HEK293 (cell line): ENCODE measurements around the gene MIA2.

ENCODE experiments used
- CTCF ChIA-PET: fragments of 350-600 bp; formaldehyde crosslinking; extraction: SDS; loops from one replicate; lab custom pipeline; 2021; ENCODE audit warnings: antibody characterized with exemption; lab: Yijun Ruan, JAX
- POLR2A ChIA-PET: fragments of 300-600 bp; formaldehyde crosslinking; extraction: SDS; loops from one replicate; lab custom pipeline; 2020; ENCODE audit warnings: antibody characterized with exemption, inconsistent platforms; lab: Yijun Ruan, JAX
- H3K27ac ChIP-seq: fragments of 200-500 bp; sonication (Bioruptor generic); 2 replicates; pipeline ENCODE4 v1.5.1; 2014; ENCODE audit warnings: low read depth, low read length, control low read depth, inconsistent platforms; ENCODE audit errors: extremely low read depth
- H3K36me3 ChIP-seq, 2 experiments: fragments of 200-500 bp in 1 of 2; sonication (Bioruptor generic) in 1 of 2; 1 replicate in 1 of 2; 2 replicates in 1 of 2; pipeline ENCODE4 v1.5.1; 2014 to 2017; ENCODE audit warnings: inconsistent platforms in 2 of 2, low read length in 2 of 2; ENCODE audit not compliant: control insufficient read depth in 2 of 2, insufficient read depth in 1 of 2
- H3K4me1 ChIP-seq: fragments of 200-500 bp; sonication (Bioruptor generic); 2 replicates; pipeline ENCODE4 v1.5.1; 2014; ENCODE audit warnings: mild to moderate bottlenecking, low read length, inconsistent platforms; ENCODE audit not compliant: control insufficient read depth, insufficient read depth
- H3K4me3 ChIP-seq: 2 replicates; pipeline ENCODE4 v1.5.1; 2011; ENCODE audit warnings: low read depth, mild to moderate bottlenecking, control low read depth, low read length, moderate library complexity
- H3K9me3 ChIP-seq: fragments of 200-500 bp; sonication (Bioruptor generic); 2 replicates; pipeline ENCODE4 v1.5.1; 2014; ENCODE audit warnings: low read depth, low read length, inconsistent platforms; ENCODE audit not compliant: control insufficient read depth, insufficient read depth
- AEBP2 ChIP-seq: fragments of 450-650 bp; formaldehyde crosslinking; IDR thresholded peaks from 2 replicates; pipeline ENCODE4 v1.5.1; 2016; ENCODE audit warnings: missing biosample characterization, missing genetic modification characterization, borderline replicate concordance
- PRDM1 ChIP-seq: fragments of 450-650 bp; formaldehyde crosslinking; IDR thresholded peaks from 2 replicates; pipeline ENCODE4; 2016; ENCODE audit warnings: missing biosample characterization, missing genetic modification characterization
- ZBTB17 ChIP-seq: fragments of 450-650 bp; formaldehyde crosslinking; IDR thresholded peaks from 2 replicates; pipeline ENCODE4 v1.5.1; 2016; ENCODE audit warnings: missing biosample characterization, missing genetic modification characterization
- ZBTB21 ChIP-seq: fragments of 450-650 bp; formaldehyde crosslinking; IDR thresholded peaks from 2 replicates; pipeline ENCODE4 v1.5.1; 2017; ENCODE audit warnings: missing biosample characterization, missing genetic modification characterization
- ZFHX2 ChIP-seq: fragments of 450-650 bp; formaldehyde crosslinking; conservative IDR thresholded peaks from 2 replicates; pipeline ENCODE4 v1.5.1; 2016; ENCODE audit warnings: missing biosample characterization, missing genetic modification characterization
- ZNF133 ChIP-seq: fragments of 450-650 bp; formaldehyde crosslinking; IDR thresholded peaks from 2 replicates; pipeline ENCODE4 v1.5.1; 2016; ENCODE audit warnings: missing biosample characterization, missing genetic modification characterization
- ZNF138 ChIP-seq: fragments of 450-650 bp; formaldehyde crosslinking; IDR thresholded peaks from 2 replicates; pipeline ENCODE4 v1.5.1; 2016; ENCODE audit warnings: missing biosample characterization, missing genetic modification characterization, borderline replicate concordance
- ZNF169 ChIP-seq: fragments of 450-650 bp; formaldehyde crosslinking; IDR thresholded peaks from 2 replicates; pipeline ENCODE4 v1.5.1; 2016; ENCODE audit warnings: missing biosample characterization, missing genetic modification characterization
- ZNF18 ChIP-seq: fragments of 450-650 bp; formaldehyde crosslinking; IDR thresholded peaks from 2 replicates; pipeline ENCODE4 v1.5.1; 2016; ENCODE audit warnings: missing biosample characterization, missing genetic modification characterization
- ZNF24 ChIP-seq: fragments of 450-650 bp; formaldehyde crosslinking; IDR thresholded peaks from 2 replicates; pipeline ENCODE4 v1.5.1; 2016; ENCODE audit warnings: missing biosample characterization, missing genetic modification characterization
- ZNF311 ChIP-seq: fragments of 450-650 bp; formaldehyde crosslinking; IDR thresholded peaks from 2 replicates; pipeline ENCODE4 v1.5.1; 2017; ENCODE audit warnings: missing biosample characterization, missing genetic modification characterization, borderline replicate concordance
- ZNF341 ChIP-seq: fragments of 450-650 bp; formaldehyde crosslinking; IDR thresholded peaks from 2 replicates; pipeline ENCODE4; 2016; ENCODE audit warnings: low read depth, missing biosample characterization, missing genetic modification characterization
- ZNF366 ChIP-seq: fragments of 450-650 bp; formaldehyde crosslinking; conservative IDR thresholded peaks from 2 replicates; pipeline ENCODE4 v1.5.1; 2016; ENCODE audit warnings: missing biosample characterization, missing genetic modification characterization
- ZNF707 ChIP-seq: fragments of 450-650 bp; formaldehyde crosslinking; IDR thresholded peaks from 2 replicates; pipeline ENCODE4 v1.5.1; 2016; ENCODE audit warnings: missing biosample characterization, missing genetic modification characterization
- ZNF76 ChIP-seq: fragments of 450-650 bp; formaldehyde crosslinking; IDR thresholded peaks from 2 replicates; pipeline ENCODE4; 2016; ENCODE audit warnings: low read depth, missing biosample characterization, missing genetic modification characterization, borderline replicate concordance
- ZSCAN16 ChIP-seq: fragments of 450-650 bp; formaldehyde crosslinking; IDR thresholded peaks from 2 replicates; pipeline ENCODE4 v1.5.1; 2016; ENCODE audit warnings: missing biosample characterization, missing genetic modification characterization
- ZXDB ChIP-seq: fragments of 450-650 bp; formaldehyde crosslinking; IDR thresholded peaks from 2 replicates; pipeline ENCODE4 v1.5.1; 2016; ENCODE audit warnings: missing biosample characterization, missing genetic modification characterization
- TF ChIP-seq, protein P1 (sequence below): fragments of 450-650 bp; formaldehyde crosslinking; IDR thresholded peaks from 2 replicates; pipeline ENCODE4 v1.5.1; 2017; ENCODE audit warnings: missing biosample characterization, missing genetic modification characterization
- TF ChIP-seq, protein P2 (sequence below): fragments of 450-650 bp; formaldehyde crosslinking; IDR thresholded peaks from 2 replicates; pipeline ENCODE4 v1.5.1; 2016; ENCODE audit warnings: missing biosample characterization, missing genetic modification characterization

Gene MIA2

GRCh38 chr14:39184628-39185255 lies 49.0 kb upstream of the MIA2 start (continued):
- TF ChIP-seq ZNF707: no peak
- TF ChIP-seq ZSCAN16 (tag by site-specific recombination): no peak
- no peak for TF ChIP-seq ZBTB17 (tag by site-specific recombination)
- TF ChIP-seq, protein P1, sequence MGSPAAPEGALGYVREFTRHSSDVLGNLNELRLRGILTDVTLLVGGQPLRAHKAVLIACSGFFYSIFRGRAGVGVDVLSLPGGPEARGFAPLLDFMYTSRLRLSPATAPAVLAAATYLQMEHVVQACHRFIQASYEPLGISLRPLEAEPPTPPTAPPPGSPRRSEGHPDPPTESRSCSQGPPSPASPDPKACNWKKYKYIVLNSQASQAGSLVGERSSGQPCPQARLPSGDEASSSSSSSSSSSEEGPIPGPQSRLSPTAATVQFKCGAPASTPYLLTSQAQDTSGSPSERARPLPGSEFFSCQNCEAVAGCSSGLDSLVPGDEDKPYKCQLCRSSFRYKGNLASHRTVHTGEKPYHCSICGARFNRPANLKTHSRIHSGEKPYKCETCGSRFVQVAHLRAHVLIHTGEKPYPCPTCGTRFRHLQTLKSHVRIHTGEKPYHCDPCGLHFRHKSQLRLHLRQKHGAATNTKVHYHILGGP (tag by site-specific recombination): no peak
- no peak for TF ChIP-seq ZNF133
- TF ChIP-seq ZNF24: no peak

DNA sequence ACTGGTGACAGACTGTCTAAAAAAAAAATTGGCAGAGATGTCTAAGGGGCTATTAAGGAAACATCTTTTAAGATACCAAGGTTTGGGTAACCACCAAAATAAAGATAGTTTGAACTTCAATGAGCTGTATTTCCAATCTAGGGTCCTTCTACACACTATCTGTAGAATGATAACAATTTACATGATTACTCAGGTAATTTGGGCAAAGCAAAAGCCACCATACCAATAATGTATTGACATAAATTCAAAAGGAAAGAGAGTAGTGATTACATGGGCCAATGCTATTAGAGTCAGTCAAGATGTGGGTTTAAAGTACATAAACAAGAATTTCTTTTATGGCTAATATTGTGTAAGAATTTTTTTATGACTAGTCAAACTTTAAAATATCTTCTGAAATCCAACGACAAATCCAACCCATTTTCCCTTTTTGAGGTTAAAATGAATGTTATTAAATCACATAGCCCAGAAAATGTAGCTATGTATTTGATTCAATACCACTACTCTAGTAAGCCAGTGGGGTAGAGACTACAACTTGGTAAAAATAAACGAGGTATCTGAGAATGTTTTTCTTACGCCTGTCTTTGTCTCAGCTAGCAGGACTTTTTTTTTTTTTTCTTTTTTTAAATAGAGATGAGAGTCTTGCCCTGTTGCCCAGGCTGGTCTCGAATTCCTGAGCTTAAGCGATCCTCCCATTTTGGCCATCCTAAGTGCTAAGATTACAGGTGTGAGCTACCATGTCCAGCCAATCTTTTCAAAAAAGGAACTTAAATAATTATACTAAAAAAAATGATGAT lies 48.3 kb upstream of the MIA2 start:
- no peak overlapping the region for H3K4me3 ChIP-seq
- H3K27ac ChIP-seq: no peak overlapping the region
- H3K36me3 ChIP-seq: peaks cover 40 to 41% of the 10 kb centered on the region in 2 experiments
- no peaks in the 10 kb centered on the region for H3K9me3 ChIP-seq
- ChIA-PET CTCF (interaction anchor here (0.6 kb wide), 1 partner anchor 8 kb away, joined by 3 read pairs; no protein-coding TSS in a partner anchor), POLR2A (interaction anchor here (0.6 to 2.5 kb wide), 5 partner anchors 10 to 82 kb away, joined by 3 to 15 read pairs (median 9); partner anchors contain the start of genes GEMIN2, PNN and TRAPPC6B)
- TF ChIP-seq ZBTB21: no peak
- TF ChIP-seq ZNF18 (tag by site-specific recombination): no peak
- TF ChIP-seq ZNF311 (tag by site-specific recombination): no peak
- no peak for TF ChIP-seq ZNF138
- no peak for TF ChIP-seq ZXDB (tag by site-specific recombination)
- TF ChIP-seq ZNF169: no peak
- no peak for TF ChIP-seq ZSCAN16 (tag by site-specific recombination)
- TF ChIP-seq PRDM1 (tag by site-specific recombination): no peak
- TF ChIP-seq ZNF76 (tag by site-specific recombination): no peak
- TF ChIP-seq ZNF341 (tag by site-specific recombination): no peak
- H3K4me1 ChIP-seq: no peaks in the 10 kb centered on the region

- H3K4me3 ChIP-seq: no peak overlapping the region
- CTCF ChIA-PET: no interaction called here
- H3K4me1 ChIP-seq: no peaks in the 10 kb centered on the region
- H3K36me3 ChIP-seq: peaks cover 26% of the 10 kb centered on the region in 2 experiments
- POLR2A ChIA-PET: interaction anchor here (1.2 to 1.8 kb wide), 3 partner anchors 17 to 73 kb away, joined by 9 to 10 read pairs (median 9); partner anchors contain the start of genes GEMIN2 and TRAPPC6B
- TF ChIP-seq ZNF366 (tag by site-specific recombination) (no peak), ZFHX2 (no peak), AEBP2 (tag by site-specific recombination) (no peak)
- TF ChIP-seq, protein P2, sequence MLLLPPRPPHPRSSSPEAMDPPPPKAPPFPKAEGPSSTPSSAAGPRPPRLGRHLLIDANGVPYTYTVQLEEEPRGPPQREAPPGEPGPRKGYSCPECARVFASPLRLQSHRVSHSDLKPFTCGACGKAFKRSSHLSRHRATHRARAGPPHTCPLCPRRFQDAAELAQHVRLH (tag by site-specific recombination): no peak
- H3K9me3 ChIP-seq: no peaks in the 10 kb centered on the region
- 0 out of 2 replicates have a peak overlapping the region, but pooled peaks have one; percentile 17 for H3K27ac ChIP-seq
Observed at GRCh38 chr14:39186941-39187525, 46.7 kb upstream of the MIA2 start.
